ENCODE results near the gene RFFL. TPM values are rescaled to one million over a fixed set of nuclear protein-coding genes. Genes with fewer than 3 reads are reported as not detected.
A peak's percentile ranks its signal among the peaks of the same experiment; 100 is the strongest.

Gene RFFL
- total and polyA plus RNA-seq, 9 of the 15 experiments (the other 6 are each of a cell fraction or from before 2014, with no cell fraction given), result 3.4 to 18.1 (median 12.8) TPM

- DNase-seq (ENCODE audit: extremely low read depth in 1 of 4, low spot score in 3 of 4), result peak in 3 of 4 experiments; percentile 13 to 68 (median 59)
- intact Hi-C loops (cut with micrococcal nuclease), result no loop called here
- TF ChIP-seq RFX7 (CRISPR knock-in tag; IDR thresholded peaks at IDR 0.05) (no peak), ZNF175 (CRISPR knock-in tag; IDR thresholded peaks at IDR 0.05; ENCODE audit: low read depth) (peak; percentile 55; the same call in 1 of the 2 replicates), ZNF140 (CRISPR knock-in tag; IDR thresholded peaks at IDR 0.05) (no peak), ZFP91 (CRISPR knock-in tag; IDR thresholded peaks at IDR 0.05) (no peak), ZNF785 (CRISPR knock-in tag; IDR thresholded peaks at IDR 0.05) (no peak), CBFB (CRISPR knock-in tag; IDR thresholded peaks at IDR 0.05) (no peak), DDX20 (tag; IDR thresholded peaks at IDR 0.05; ENCODE audit: low read depth) (0 out of 2 replicates have a peak, but pooled peaks have one; percentile 25), ZBED1 (IDR thresholded peaks at IDR 0.05) (no peak), ARID1B (IDR thresholded peaks at IDR 0.05) (peak; percentile 59), GABPA (tag; conservative IDR thresholded peaks at IDR 0.05; ENCODE audit: low read depth) (peak; percentile 81), PURB (CRISPR knock-in tag; IDR thresholded peaks at IDR 0.05; ENCODE audit: low read depth) (no peak), TRIM24 (IDR thresholded peaks at IDR 0.05) (no peak), ZBTB43 (CRISPR knock-in tag; IDR thresholded peaks at IDR 0.05) (no peak), ZNF766 (CRISPR knock-in tag; conservative IDR thresholded peaks at IDR 0.05) (0 out of 2 replicates have a peak, but pooled peaks have one; percentile 44), MECOM (CRISPR knock-in tag; IDR thresholded peaks at IDR 0.05) (no peak), E4F1 (CRISPR knock-in tag; IDR thresholded peaks at IDR 0.05; ENCODE audit: borderline replicate concordance) (no peak), ZSCAN32 (CRISPR knock-in tag; IDR thresholded peaks at IDR 0.05) (no peak), POLR2B (IDR thresholded peaks at IDR 0.05; ENCODE audit: low read depth, partially characterized antibody) (no peak)
Observed at GRCh38 chr17:35051183-35051578, 12.3 kb downstream of the RFFL start.

More at GRCh38 chr17:35051183-35051578, 12.3 kb downstream of the RFFL start:
- ChIA-PET POLR2A (interaction anchor here (1.6 to 1.9 kb wide), 2 partner anchors 9 to 12 kb away, joined by 5 to 6 read pairs; partner anchors contain the start of gene RFFL), CTCF (ENCODE audit: low intra/inter-chr PET ratio) (no interaction called here)
- H3K27me3 ChIP-seq (ENCODE audit: control insufficient read depth in 2 of 2, insufficient read depth in 2 of 2, low read length in 2 of 2), result no peaks in the 10 kb centered on the region
- peak overlapping the region; percentile 75 for H3K27ac ChIP-seq (ENCODE audit: extremely low read depth, low read depth, low read length)
- peaks cover 4 to 15% of the 10 kb centered on the region in 2 experiments for H3K4me1 ChIP-seq (replicated peaks in 1 of 2; ENCODE audit: control insufficient read depth in 2 of 2, insufficient read depth in 2 of 2, low read length in 2 of 2)
- H3K9me1 ChIP-seq (ENCODE audit: control insufficient read depth, insufficient read depth, low read length), result no peaks in the 10 kb centered on the region
- H2AFZ ChIP-seq (ENCODE audit: low read depth, low read length), result peak overlapping the region; percentile 78
- no peaks in the 10 kb centered on the region; the same call in 1 of the 3 replicates for H3K79me2 ChIP-seq (ENCODE audit: control insufficient read depth, insufficient read depth, low read length)
- in situ Hi-C loops (cut with MboI), result no loop called here
- peak overlapping the region in 1 of 2 experiments; percentile 40; a peak in 2 of 4 replicates for H3K9ac ChIP-seq (ENCODE audit: insufficient read depth in 1 of 2, low read depth in 2 of 2, low read length in 2 of 2)
- H4K20me1 ChIP-seq (replicated peaks; ENCODE audit: control insufficient read depth, insufficient read depth, low read length), result no peaks in the 10 kb centered on the region
- no peaks in the 10 kb centered on the region for H3K36me3 ChIP-seq (ENCODE audit: control insufficient read depth, insufficient read depth, low read length)
- peak; percentile 82 for FAIRE-seq
- H3K4me2 ChIP-seq (ENCODE audit: insufficient read depth, low read length), result peak overlapping the region; percentile 63
- no TSS peak for BruUV-seq (replicated peaks)
- no peak overlapping the region for H3K4me3 ChIP-seq
- 0% methylated on average over 2 of the region's 2 CpGs for WGBS (ENCODE audit: insufficient coverage, low coverage, missing lambda C conversion rate)
- peak; percentile 85 for ATAC-seq
- H3K9me3 ChIP-seq (replicated peaks; ENCODE audit: control insufficient read depth, insufficient read depth, low read depth, low read length), result no peaks in the 10 kb centered on the region

Measured in K562 (cell line).